KMS-11 (cell line): ENCODE results near the gene LIX1.

ENCODE experiments used
- H2AFZ ChIP-seq: fragments of 200-600 bp; sonication (generic); 2 replicates; pipeline ENCODE4 v1.6.1; 2016; ENCODE audit warnings: antibody characterized with exemption, mixed run types, low read depth
- H3K27ac ChIP-seq: fragments of 200-600 bp; sonication (generic); 2 replicates; pipeline ENCODE4 v1.6.1; 2016; ENCODE audit warnings: mild to moderate bottlenecking, mixed run types
- H3K27me3 ChIP-seq: fragments of 200-600 bp; sonication (generic); 2 replicates; pipeline ENCODE4 v1.6.1; 2017; ENCODE audit warnings: mild to moderate bottlenecking, low read depth, mixed run types, moderate library complexity; ENCODE audit not compliant: insufficient read depth
- H3K36me3 ChIP-seq: fragments of 200-600 bp; sonication (generic); 2 replicates; pipeline ENCODE4 v1.6.1; 2017; ENCODE audit warnings: mild to moderate bottlenecking, mixed run types; ENCODE audit not compliant: insufficient read depth
- H3K4me1 ChIP-seq: fragments of 200-600 bp; sonication (generic); 2 replicates; pipeline ENCODE4 v1.6.1; 2016; ENCODE audit warnings: mild to moderate bottlenecking, low read depth, mixed run types; ENCODE audit not compliant: poor library complexity, severe bottlenecking
- H3K4me2 ChIP-seq: fragments of 200-600 bp; sonication (generic); 2 replicates; pipeline ENCODE4 v1.7.0; 2016; ENCODE audit warnings: mild to moderate bottlenecking, mixed run types
- H3K4me3 ChIP-seq: fragments of 200-600 bp; sonication (generic); IDR thresholded peaks from 2 replicates; pipeline ENCODE4 v1.6.1; 2017; ENCODE audit warnings: low read depth, low read length, mixed read lengths; ENCODE audit not compliant: insufficient read depth
- H3K79me2 ChIP-seq: fragments of 200-600 bp; sonication (generic); 2 replicates; pipeline ENCODE4 v1.6.1; 2016; ENCODE audit warnings: low read depth, mixed run types; ENCODE audit not compliant: insufficient read depth
- H3K9ac ChIP-seq: fragments of 200-600 bp; sonication (generic); 2 replicates; pipeline ENCODE4 v1.6.1; 2016; ENCODE audit warnings: mild to moderate bottlenecking, mixed run types
- H4K20me1 ChIP-seq: fragments of 200-600 bp; sonication (generic); 2 replicates; pipeline ENCODE4 v1.6.1; 2016; ENCODE audit warnings: mild to moderate bottlenecking, mixed run types; ENCODE audit not compliant: insufficient read depth
- CTCF ChIP-seq: fragments of 200-600 bp; sonication (generic); conservative IDR thresholded peaks from 2 replicates; pipeline ENCODE4 v1.6.1; 2017; ENCODE audit warnings: low read depth, mild to moderate bottlenecking, antibody characterized with exemption, low read length, moderate library complexity, mixed read lengths

The LIX1 gene

GRCh38 chr5:97107318-97107717 lies 35.1 kb downstream of the LIX1 start:
- H3K4me2 ChIP-seq, result no peak overlapping the region
- no peak overlapping the region for H3K27ac ChIP-seq
- H3K27me3 ChIP-seq, result no peaks in the 10 kb centered on the region
- H3K4me1 ChIP-seq, result no peaks in the 10 kb centered on the region
- no peak for TF ChIP-seq CTCF
- H3K36me3 ChIP-seq, result no peaks in the 10 kb centered on the region
- H4K20me1 ChIP-seq, result no peaks in the 10 kb centered on the region
- no peaks in the 10 kb centered on the region for H3K79me2 ChIP-seq
- H2AFZ ChIP-seq, result no peak overlapping the region
- H3K9ac ChIP-seq, result no peak overlapping the region
- no peak overlapping the region for H3K4me3 ChIP-seq

GRCh38 chr5:97106216-97106581 lies 36.2 kb downstream of the LIX1 start:
- Histone ChIP-seq H3K9ac (no peak overlapping the region), H3K36me3 (no peaks in the 10 kb centered on the region), H3K27me3 (no peaks in the 10 kb centered on the region), H2AFZ (no peak overlapping the region), H3K4me1 (no peaks in the 10 kb centered on the region), H3K79me2 (no peaks in the 10 kb centered on the region), H3K27ac (no peak overlapping the region), H3K4me2 (no peak overlapping the region), H3K4me3 (no peak overlapping the region), H4K20me1 (no peaks in the 10 kb centered on the region)
- TF ChIP-seq CTCF, result no peak

GRCh38 chr5:97105501-97106215 lies 36.8 kb downstream of the LIX1 start:
- Histone ChIP-seq H3K27me3 (no peaks in the 10 kb centered on the region), H3K4me1 (no peaks in the 10 kb centered on the region), H2AFZ (no peak overlapping the region), H3K4me3 (no peak overlapping the region), H4K20me1 (no peaks in the 10 kb centered on the region), H3K4me2 (no peak overlapping the region), H3K36me3 (no peaks in the 10 kb centered on the region), H3K27ac (no peak overlapping the region), H3K79me2 (no peaks in the 10 kb centered on the region), H3K9ac (no peak overlapping the region)
- no peak for TF ChIP-seq CTCF

GRCh38 chr5:97102010-97102470 lies 40.4 kb downstream of the LIX1 start:
- Histone ChIP-seq H3K36me3 (no peaks in the 10 kb centered on the region), H3K9ac (no peak overlapping the region), H3K79me2 (no peaks in the 10 kb centered on the region), H3K4me2 (no peak overlapping the region), H3K4me1 (no peaks in the 10 kb centered on the region), H3K27me3 (no peaks in the 10 kb centered on the region), H3K27ac (no peak overlapping the region), H2AFZ (no peak overlapping the region), H4K20me1 (no peaks in the 10 kb centered on the region), H3K4me3 (no peak overlapping the region)
- no peak for TF ChIP-seq CTCF
